NCI-H2107 treated with DMSO at 0.1 percent for 48 hours (cell line): ENCODE data around the gene ADCY9.
"Not testable (repeated sequence)": the region's sequence is repeated elsewhere in the genome, so short reads cannot be mapped to it uniquely, and the experiment has no call there.

Experiments used
- DNase-seq: peaks from one replicate; lab custom pipeline; 2025; ENCODE audit not compliant: unreplicated experiment; lab: John Stamatoyannopoulos, UW

Gene ADCY9

GRCh38 chr16:3934491-3935181 is 181.6 kb downstream of the ADCY9 start:
- no peak for DNase-seq

GRCh38 chr16:3927147-3927546 is 189.1 kb downstream of the ADCY9 start:
- not testable (repeated sequence) for DNase-seq

- DNase-seq = no peak
These were observed 191.5 kb downstream of the ADCY9 start for GRCh38 chr16:3924763-3925162.

GRCh38 chr16:3922241-3922640 is 194.0 kb downstream of the ADCY9 start:
- no peak for DNase-seq

GRCh38 chr16:3920206-3920605 is 196.0 kb downstream of the ADCY9 start:
- no peak for DNase-seq

- DNase-seq = no peak
These were observed 196.8 kb downstream of the ADCY9 start for GRCh38 chr16:3919413-3919812.

- no peak for DNase-seq
These were observed 200.6 kb downstream of the ADCY9 start for GRCh38 chr16:3915426-3916260.

- no peak for DNase-seq
These were observed 203.3 kb downstream of the ADCY9 start for GRCh38 chr16:3912897-3913296.
